Bone marrow (tissue), 2 donors: Measurements from ENCODE around the gene FATE1.
"Not testable (repeated sequence)": the region's sequence is repeated elsewhere in the genome, so short reads cannot be mapped to it uniquely, and the experiment has no call there.

Experiments used
- DNase-seq, 2 donors: peaks; one replicate each; lab custom pipeline; 2025; lab: John Stamatoyannopoulos, UW

FATE1 gene, protein sequence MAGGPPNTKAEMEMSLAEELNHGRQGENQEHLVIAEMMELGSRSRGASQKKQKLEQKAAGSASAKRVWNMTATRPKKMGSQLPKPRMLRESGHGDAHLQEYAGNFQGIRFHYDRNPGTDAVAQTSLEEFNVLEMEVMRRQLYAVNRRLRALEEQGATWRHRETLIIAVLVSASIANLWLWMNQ

DNA sequence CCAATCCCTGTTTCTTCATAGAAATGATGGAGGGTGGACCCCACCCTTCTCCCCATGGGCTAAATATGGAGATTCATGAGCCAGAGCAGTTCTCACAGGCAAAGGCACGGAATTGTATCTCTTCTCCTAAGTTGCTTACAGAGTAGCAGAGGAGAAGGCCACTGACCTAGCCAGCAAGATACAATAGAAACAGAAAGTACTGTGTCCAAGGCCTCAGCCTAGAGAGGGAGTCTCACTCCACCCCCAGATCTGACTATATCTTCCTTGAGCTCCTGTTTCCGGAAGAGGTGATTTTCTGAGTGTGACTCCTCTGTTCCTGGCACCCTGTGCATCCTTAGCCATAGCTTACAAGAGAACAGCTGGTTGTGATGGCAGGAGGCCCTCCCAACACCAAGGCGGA lies at the start of gene FATE1:
TSS of gene FATE1 (plus strand) at position 284 of the 400 bp plus-strand sequence. CDS start at position 369, 85 bp downstream.
- DNase-seq: no peak

DNA sequence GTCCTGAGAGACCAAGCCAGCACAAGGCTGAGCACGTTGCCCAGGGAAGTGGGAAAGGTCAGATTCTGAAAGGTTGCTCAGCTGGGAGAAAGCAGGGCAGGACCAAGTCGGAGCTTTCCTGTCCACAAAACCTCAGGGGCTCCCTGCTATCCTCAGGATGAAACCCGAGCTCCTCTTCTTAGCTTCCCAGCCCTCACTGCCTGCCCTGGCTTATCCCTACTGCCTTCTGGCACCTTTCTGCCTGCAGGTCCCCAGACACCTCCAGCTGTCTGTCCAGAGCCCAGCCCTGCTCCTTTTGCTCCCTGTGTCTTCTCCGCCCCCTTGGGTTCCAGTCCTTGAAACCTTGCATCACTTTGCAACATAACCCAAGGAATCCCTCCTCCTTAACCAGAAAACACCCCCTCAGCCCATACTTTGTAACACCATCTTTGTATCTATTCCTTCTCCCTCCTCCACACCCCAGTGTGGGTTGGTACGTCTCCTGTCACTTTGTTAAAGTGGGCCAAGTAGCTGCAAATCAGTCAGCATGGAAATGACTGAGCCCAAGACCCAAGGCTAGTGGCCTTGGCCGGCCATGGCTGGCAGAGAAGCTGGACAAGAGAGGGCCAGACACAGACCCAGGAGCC lies 40.6 kb upstream of the FATE1 start:
- DNase-seq: no peak

DNA sequence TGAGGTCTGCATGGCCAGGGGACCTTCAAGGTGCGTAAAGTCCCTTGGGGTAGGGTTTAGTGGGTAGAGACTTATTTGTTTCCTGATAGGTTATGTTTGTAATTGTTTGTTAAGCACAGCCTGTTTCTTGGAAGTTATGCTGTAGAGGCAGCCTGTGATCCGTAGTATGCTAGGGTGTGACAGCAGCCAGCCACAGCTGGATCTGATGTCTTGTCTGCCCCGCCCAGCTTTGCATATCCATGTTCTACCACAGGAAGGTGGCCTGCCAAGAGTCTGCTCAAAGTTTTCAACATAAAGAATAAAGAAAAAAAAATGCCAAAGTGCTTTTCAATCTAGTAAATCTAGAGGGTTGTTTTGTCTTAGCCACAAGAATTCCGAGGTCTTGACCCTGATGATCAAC lies 39.6 kb upstream of the FATE1 start:
- no peak for DNase-seq

DNA sequence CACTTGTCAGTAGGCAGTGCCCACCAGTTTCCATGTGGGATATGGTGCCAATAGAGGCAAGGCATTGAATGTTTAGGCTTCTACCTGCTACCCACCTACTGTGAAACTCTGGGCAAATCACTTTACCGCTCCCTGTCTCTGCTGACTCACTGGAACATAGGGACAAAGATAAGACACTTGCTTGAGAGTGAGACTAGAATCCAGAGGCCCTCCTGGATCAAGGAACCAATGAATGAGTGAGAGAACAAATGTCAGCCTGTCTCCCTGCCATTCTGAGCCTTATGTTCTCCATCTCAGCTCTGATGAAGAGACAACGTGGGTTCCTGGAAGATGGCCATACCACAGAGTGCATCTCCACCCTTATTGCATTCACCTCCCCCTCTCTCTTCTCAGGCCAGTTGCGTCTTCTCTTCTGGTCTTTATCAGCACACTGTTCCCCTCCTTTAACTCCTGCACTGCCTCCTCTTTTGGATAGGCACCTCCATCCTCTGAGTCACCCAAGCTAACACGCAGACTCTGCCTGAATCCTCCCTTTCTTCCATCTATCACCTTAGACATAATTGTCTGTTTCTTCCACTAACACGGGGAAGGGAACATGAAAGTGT lies 35.9 kb upstream of the FATE1 start:
- DNase-seq: no peak

DNA sequence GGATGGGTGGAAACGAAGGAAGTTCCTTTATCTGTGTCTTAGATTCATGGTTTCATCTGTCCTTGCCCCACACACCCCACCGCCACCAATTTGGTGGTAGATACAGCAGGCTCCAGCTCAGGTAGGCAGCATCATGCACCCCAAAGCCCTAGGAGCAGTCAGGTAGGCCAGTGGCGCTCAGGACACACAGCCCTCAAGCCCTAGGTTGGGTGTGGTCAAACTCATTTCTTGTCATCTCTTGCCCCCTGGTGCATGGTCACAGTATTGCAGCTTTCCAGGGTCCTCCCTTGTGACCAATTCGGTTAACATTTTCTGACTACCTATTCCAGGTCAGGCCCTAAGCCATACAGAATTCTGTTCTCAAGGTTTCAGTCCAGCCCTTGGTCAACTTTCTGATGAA lies 35.0 kb upstream of the FATE1 start:
- no peak for DNase-seq

DNA sequence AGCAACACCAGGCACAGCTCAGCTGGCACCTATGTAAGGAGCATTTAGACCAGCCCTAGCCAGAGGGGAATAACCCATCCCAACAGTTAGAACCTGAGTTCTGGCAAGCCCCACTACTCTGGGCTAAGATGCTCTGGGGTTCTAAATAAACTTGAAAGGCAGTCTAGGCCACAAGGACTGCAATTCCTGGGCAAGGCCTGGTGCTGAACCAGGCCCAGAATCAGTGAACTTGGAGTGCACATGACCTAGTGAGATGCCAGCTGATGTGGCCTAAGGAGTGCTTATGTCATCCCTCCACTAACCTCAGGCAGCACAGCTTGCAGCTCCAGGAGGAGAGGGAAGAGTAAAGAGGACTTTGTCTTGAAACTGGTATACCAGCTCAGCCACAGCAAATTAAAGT lies 28.2 kb upstream of the FATE1 start:
- no peak for DNase-seq

DNA sequence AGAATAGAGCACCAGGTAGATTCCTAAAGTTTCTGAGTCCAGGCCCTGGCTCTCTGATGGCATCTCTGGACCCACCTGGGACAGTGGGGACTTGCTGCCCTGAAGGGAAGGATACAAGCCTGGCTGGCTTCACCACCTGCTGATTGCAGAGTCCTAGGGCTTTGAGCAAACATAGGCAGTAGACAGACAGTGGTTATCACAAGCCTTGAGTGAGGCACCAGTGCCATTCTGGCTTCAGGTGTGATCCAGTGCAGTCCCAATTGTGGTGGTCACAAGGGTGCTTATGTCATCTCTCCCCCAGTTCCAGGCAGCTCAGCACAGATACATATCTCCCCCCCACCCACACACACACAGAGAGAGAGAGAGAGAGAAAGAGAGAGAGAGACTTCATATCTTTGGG lies 27.1 kb upstream of the FATE1 start:
- DNase-seq: no peak

DNA sequence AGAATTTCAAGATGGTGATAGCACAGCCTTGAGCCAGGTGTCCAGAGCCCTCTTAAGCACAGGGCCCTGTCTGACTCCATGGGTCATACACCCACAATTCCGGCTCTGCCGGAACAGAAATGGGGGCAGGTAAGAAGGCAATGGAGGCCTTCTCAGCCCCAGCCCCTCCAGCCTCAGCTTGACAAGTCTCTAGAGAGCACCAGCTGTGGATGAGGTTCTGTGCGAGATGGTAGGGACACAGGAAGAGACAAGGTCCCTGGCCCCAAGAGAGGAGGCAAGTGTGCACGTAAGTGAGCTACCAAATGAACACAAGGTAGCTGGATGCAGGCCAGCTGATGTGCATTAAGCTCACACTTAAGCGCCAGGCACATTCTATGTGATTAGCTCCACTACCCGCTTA lies 23.0 kb upstream of the FATE1 start:
- DNase-seq: no peak

DNA sequence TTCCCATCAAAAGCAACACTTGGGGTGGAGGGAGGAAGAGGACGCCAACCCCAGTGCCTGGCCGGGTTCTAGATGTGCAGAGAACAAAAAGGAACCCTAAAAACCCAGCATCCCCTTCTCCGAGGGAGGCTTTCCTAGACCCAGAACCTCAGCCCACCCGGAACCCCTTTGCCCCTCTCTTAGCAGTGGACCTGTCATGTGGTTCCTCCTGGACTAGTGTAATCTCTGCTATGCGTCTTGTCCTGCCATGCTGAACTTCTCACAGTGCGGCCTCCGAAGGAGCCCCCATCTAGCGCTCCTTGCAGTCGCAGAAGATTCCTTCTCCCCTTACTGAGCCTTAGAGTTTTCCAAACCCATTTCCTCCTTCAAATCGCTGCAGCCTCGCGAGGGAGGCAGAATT lies 21.7 kb upstream of the FATE1 start:
- no peak for DNase-seq

DNA sequence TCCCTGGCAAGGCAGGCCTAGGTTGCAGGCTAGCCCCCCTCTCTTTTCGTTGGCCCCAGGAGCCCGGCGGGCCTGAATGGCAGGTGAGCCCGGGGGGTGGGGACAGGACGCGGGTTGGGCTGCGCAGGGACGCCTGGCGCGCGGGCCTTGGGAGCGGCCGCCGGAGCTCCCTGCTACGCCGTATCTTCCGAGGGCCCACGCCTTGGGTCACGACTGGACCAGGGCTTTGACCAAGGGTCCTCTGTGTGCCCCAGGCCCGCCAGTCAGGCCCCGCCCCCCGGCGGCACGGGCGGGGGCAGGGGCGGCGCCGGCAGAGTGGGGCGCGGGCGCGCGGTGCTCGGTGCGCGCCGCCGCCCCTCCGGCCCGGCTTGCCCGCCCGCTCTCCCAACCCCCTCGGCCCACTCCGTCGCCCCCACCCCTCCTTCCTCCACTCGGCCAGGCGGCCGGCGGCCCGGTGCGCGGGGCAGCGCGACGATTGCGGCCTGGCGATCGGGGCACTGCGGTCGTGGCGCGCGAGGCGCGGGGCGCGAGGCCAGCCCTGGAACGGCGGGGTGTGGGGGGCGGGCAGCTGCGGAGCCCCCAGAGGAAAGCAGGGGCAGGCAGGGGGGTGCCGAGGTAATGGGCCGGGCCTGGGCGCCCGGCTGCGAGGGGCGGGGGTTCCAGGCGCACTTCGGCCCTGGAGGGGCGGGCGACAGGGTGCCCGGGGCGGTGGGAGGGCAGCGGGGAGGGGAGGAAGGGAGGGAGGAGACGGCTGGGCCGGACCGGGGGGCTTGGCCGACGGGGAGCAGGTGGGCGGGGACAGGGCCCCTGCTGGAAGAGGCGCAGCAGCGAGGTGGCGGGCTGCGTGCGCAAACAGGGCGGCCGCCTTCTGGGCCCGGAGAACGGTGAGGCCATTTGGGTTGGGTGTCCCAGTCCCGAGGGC lies 20.9 kb upstream of the FATE1 start, which contains the start of gene PRRG3:
TSS of gene PRRG3 (plus strand) at position 798 of the 922 bp plus-strand sequence. CDS start 3,357 bp downstream, outside the sequence.
- no peak for DNase-seq

DNA sequence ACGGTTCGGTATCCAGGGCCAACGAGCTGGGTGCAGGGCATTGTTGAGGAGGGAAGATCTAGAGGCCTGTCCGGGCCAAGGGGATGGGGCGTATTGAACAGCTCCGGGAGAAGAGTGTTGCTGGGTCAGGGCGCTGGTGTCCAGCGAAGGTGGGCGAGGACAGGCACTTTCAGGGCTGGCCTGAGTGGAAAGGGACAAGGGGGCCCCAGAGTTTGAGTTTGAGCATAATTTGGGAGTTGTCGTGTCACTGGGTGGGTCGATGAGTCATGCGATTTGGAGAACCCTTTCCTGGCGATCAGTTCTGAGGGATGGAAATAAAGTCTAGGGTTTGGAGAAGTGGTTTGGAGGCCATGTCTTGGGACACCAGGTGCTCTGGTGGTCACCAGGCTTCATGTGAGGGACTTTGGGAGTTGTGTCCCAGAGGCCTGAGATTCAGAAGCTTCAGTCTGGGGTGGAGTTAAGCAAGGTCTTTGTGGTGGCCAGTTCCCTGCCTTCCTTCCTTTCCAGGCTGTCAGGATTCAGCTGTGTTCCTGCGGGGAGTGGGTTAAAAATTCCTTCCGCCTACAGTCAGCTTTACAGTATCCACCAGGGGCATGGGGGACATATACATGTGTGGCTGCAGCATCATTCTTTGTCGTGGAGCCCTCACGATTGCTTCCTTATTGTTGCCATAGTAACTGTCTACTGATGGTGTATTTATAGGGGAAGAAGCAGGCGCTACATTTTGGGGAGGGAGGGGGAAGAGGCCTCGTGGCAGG lies 20.1 kb upstream of the FATE1 start:
- no peak for DNase-seq

DNA sequence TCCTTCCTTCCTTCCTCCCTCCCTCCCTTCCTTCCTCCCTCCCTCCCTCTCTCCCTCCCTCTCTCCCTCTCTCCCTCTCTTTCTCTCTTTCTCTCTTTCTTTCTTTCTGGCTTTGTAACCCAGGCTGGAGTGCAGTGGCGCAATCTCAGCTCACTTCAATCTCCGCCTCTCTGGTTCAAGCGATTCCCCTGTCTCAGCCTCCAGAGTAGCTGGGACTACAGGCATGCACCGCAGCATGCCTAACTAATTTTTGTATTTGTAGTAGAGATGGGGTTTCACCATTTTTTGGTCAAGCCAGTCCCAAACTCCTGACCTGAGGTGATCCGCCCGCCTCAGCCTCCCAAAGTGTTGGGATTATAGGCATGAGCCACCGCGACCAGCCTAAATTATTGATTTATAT lies 18.8 kb upstream of the FATE1 start:
- not testable (repeated sequence) for DNase-seq

DNA sequence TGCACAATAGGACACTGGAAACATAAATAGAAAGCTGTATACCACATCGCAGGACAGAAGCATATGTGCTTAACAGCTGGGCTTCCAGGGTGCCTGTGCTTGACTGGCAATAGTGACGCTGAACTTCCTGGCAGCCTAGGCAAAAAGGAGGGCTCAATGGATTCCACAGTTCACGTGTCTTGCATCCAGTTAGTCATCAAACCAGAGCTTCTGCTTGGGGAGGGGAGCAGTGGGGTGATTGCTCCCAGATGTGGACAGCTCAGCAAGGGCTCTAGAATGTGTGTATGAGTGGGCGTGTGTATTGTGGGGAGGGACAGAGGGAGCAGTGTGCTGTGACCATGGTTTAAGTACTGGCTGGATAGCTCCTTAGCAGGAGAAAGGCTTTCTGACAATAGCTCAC lies 18.3 kb upstream of the FATE1 start:
- no peak for DNase-seq

DNA sequence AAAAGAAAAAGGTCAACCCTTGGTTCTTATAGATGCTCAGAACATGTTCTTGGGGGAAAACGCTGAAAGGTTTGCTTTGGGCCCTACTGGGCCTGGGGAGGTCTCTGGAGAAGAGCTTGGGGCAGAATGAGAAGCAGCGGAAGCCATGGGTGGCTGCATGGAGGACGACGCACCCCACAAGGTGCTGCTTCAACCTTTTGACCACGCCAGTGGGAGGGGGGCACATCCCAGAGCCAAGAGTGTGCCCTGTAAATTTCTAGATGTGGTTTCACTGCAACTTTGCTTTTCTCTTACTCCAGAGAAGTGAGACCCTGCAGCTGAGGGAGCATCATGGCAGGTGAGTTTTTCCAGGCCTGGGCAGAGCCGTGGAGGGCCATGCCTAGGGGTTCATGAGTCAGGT lies 17.4 kb upstream of the FATE1 start:
- DNase-seq: no peak

DNA sequence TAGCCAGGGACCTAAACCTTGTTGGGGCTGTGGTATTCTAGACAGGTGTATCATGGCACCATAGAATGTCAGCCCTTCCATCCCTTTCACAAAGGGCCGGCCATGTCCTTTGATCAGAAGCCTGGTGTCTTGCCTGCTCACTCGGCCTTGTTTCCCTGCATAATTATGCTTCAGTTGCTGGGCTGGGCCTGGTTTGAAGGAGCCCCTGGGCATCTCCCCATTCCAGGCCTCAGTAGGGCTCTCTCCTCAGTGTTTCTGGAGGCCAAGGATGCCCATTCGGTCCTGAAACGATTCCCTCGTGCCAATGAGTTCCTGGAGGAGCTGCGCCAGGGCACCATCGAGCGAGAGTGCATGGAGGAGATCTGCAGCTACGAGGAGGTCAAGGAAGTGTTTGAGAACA lies 16.1 kb upstream of the FATE1 start:
- no peak for DNase-seq

DNA sequence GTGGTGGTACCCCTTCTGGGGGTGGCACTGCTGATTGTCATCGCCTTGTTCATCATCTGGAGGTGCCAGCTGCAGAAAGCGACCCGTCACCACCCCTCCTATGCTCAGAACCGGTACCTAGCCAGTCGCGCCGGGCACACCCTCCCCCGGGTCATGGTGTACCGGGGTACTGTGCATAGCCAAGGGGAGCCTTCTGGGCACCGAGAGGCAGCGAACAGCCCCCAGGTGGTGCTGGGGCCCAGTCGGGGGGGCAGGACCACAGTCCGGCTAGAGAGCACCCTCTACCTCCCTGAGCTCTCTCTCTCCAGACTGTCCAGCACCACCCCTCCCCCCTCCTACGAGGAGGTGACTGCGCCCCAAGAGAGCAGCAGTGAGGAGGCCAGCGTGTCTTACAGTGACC lies 15.3 kb upstream of the FATE1 start:
- no peak for DNase-seq

DNA sequence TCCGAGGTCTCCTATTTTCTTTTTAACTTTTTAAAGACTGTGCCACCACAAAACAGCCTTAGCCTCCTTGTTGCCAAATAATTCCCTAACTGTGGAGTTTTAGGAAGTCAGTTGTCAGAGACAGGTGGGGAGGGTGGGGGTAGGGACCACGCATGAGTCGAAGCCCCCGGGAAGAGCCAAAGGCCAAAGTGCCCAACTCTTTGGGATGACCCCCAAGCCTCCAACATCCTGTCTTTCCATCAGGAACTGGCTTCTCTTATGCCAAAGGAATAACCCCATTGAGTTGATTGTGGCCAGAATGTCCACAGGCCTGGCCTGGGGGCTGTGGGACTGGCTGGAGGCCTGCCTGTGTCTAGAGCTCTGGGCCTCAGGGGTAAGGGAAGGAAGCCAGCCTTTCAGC lies 14.8 kb upstream of the FATE1 start:
- DNase-seq: no peak

DNA sequence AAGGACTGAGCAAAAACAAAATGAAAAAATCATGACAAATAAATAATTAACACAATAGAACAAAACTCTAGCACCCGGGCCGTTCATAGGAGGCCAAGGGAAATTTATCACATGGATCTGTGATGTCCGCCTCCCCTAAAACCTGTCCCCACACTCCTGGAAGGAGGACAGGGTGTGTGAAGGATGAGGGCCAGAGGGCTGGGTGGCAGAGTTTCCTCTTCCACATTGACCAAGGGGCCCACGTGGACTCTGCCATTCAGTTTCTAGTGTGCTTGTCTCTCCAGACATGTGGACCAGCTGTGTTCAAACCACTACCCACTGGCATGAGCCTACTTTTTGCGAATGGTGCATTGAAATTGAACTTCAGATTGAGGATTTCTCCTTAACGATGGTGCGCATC lies 14.3 kb upstream of the FATE1 start:
- no peak for DNase-seq

DNA sequence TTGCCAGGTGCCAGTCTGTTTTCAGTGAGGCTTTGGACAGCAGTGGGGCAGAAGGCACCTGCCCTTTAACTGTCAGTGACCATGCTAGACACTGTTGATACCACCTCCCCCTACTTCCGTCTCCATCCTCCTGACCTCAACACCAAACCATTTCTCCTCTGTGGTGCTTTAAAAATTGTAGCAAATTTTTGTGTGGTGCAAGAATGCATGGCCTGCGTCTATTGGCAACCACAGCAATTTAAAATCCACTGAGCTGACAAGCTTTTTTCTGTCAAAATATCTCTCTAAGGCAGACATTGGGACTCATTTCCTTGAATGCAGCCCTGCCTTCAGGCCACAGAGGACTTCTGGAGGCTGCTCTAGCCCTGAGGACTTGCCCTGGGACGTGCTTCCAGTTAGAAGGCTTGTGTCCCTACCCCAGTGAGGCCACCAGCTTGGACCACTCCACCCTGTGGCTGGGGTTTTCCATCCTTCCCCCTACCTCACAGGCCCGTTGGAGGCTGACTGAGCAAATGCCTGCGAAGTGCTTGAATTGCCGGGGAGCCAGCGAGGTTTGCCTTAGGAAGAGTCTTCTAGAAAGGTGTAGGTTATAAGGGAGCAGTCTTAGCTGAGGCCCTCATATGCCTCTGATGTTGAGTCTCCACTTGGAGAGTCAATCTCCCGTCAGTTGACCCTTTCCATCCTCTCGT lies 13.7 kb upstream of the FATE1 start:
- DNase-seq: no peak

DNA sequence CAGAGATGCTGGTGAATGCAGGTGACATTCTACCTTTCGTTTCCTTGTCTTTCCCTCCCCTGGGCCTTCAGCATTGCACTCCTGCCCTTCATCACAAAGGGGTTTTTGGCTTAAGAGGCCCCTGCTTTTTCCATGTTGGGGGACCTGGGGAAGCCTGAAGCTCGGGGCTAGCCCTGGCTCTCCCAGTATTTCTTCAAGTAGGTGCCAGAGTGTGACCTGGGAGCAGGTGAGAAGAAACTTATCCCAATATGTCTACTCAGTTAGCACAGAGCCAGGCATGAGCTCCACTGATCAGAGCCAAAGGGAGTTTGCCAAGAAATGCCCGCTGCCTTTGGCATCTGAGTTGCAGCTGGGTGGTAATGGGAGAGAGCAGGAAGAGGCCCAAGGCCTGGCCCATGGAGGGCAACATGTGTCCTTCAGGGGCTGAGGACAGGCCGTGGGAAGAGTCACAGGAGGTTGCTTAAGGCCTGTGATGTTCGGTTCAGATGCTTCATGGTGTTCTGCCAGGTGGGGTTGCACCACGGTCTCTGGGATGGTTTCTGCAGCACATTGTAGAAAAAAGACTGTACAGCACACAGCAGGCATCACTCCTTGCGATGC lies 13.0 kb upstream of the FATE1 start:
- no peak for DNase-seq

DNA sequence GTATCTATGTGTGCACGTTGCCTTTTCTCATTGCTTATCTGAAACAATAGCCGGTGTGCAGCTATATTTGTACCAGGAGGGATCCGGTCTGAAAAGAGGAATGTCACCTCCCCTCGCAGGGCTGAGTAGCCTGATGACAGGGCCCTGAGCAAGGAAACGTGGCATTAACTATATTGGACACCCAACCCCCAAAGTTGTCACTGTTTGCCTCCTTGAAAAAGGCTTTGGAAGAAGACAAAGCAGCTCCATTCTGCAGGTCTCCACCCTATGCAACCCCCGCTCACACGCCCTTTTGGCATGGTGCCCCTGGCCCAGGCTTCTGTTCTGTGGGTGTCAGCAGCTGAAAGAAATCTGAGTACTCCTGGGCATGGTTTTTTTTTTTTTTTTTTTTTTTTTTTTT lies 12.3 kb upstream of the FATE1 start:
- no peak for DNase-seq
